IPS-NIHi7 (cell line): ENCODE data around the gene KSR1.

Experiments used
- DNase-seq: peaks from one replicate; pipeline ENCODE4 v3.0.0; 2012; ENCODE audit warnings: mixed read lengths; ENCODE audit errors: extremely low spot score

The KSR1 gene

GRCh38 chr17:27535178-27535928 lies 79.1 kb downstream of the KSR1 start:
- no peak for DNase-seq

- no peak for DNase-seq
Measured at GRCh38 chr17:27535975-27536374, 79.7 kb downstream of the KSR1 start.

- DNase-seq = no peak
Measured at GRCh38 chr17:27536781-27537180, 80.5 kb downstream of the KSR1 start.

- DNase-seq = no peak
Measured at GRCh38 chr17:27538156-27538955, 82.1 kb downstream of the KSR1 start.

- no peak for DNase-seq
Measured at GRCh38 chr17:27539152-27539551, 82.9 kb downstream of the KSR1 start.

- no peak for DNase-seq
Measured at GRCh38 chr17:27539794-27540317, 83.6 kb downstream of the KSR1 start.

- DNase-seq = no peak
Measured at GRCh38 chr17:27540318-27541101, 84.3 kb downstream of the KSR1 start.

- no peak for DNase-seq
Measured at GRCh38 chr17:27541301-27542023, 85.2 kb downstream of the KSR1 start.

- no peak for DNase-seq
Measured at GRCh38 chr17:27542841-27543463, 86.7 kb downstream of the KSR1 start.

GRCh38 chr17:27543464-27543856 lies 87.2 kb downstream of the KSR1 start:
- DNase-seq = no peak

- DNase-seq = no peak
Measured at GRCh38 chr17:27543958-27544349, 87.7 kb downstream of the KSR1 start.

- no peak for DNase-seq
Measured at GRCh38 chr17:27544350-27545131, 88.3 kb downstream of the KSR1 start.

GRCh38 chr17:27545562-27546229 lies 89.4 kb downstream of the KSR1 start:
- DNase-seq = no peak

- DNase-seq = no peak
Measured at GRCh38 chr17:27546624-27547300, 90.5 kb downstream of the KSR1 start.

GRCh38 chr17:27547301-27547683 lies 91.0 kb downstream of the KSR1 start:
- no peak for DNase-seq

GRCh38 chr17:27548369-27548768 lies 92.1 kb downstream of the KSR1 start:
- no peak for DNase-seq

- DNase-seq = no peak
Measured at GRCh38 chr17:27549251-27549893, 93.1 kb downstream of the KSR1 start.

- no peak for DNase-seq
Measured at GRCh38 chr17:27550291-27550930, 94.2 kb downstream of the KSR1 start.
